HepG2 (cell line): ENCODE results near the gene ADAM8. TPM values are rescaled to one million over a fixed set of nuclear protein-coding genes. Genes with fewer than 3 reads are reported as not detected.

Experiments used
- ATAC-seq: fragments of 200-7000 bp; cut with Tn5 transposase; 3 replicates; pipeline ENCODE4 v1.9.1; 2020; ENCODE audit warnings: mild to moderate bottlenecking, moderate library complexity
- BruUV-seq: library from RNA; stranded (reverse); fragments of 400-500 nt; replicated peaks from 2 replicates; lab custom pipeline; 2021; lab: Mats Ljungman, UMichigan
- CTCF ChIA-PET: fragments of 300-600 bp; formaldehyde crosslinking; extraction: SDS; loops from one replicate; lab custom pipeline; 2021; ENCODE audit warnings: low total read pairs, inconsistent platforms, low intra/inter-chr PET ratio; lab: Yijun Ruan, JAX
- POLR2A ChIA-PET: fragments of 350-600 bp; sonication (Branson Sonifier 250); formaldehyde crosslinking; loops from one replicate; lab custom pipeline; 2020; ENCODE audit warnings: antibody characterized with exemption, inconsistent platforms; lab: Yijun Ruan, JAX
- DNase-seq: peaks from one replicate; pipeline ENCODE4 v3.0.0-alpha.2; 2015; ENCODE audit warnings: low spot score
- FAIRE-seq: peaks from 3 replicates; lab custom pipeline; 2011; peaks lifted over from hg19 to GRCh38; lab: Jason Lieb, UNC
- H2AFZ ChIP-seq: one replicate; pipeline ENCODE4 v1.6.1; 2011; ENCODE audit warnings: low read length, inconsistent platforms
- H3K27ac ChIP-seq: fragments of 300-600 bp; 3 replicates; pipeline ENCODE4 v1.8.0; 2011; ENCODE audit warnings: mixed run types, mild to moderate bottlenecking, mixed read lengths, low read length, inconsistent platforms; ENCODE audit not compliant: insufficient read depth; ENCODE audit errors: extremely low read length
- H3K27me3 ChIP-seq, 2 experiments: fragments of 200-600 bp in 1 of 2; 2 replicates in 1 of 2; 3 replicates in 1 of 2; pipeline versions ENCODE4 v1.6.0 to v1.8.0; 2011; ENCODE audit warnings: low read length in 2 of 2, mild to moderate bottlenecking in 2 of 2, moderate library complexity in 2 of 2, inconsistent platforms in 1 of 2; ENCODE audit not compliant: insufficient read depth in 2 of 2, control insufficient read depth in 1 of 2
- H3K36me3 ChIP-seq, 2 experiments: fragments of 200-600 bp in 1 of 2; replicated peaks in 1 of 2; 2 replicates in 1 of 2; 3 replicates in 1 of 2; pipeline versions ENCODE4 v1.5.1 to v1.8.0; 2011; ENCODE audit warnings: low read length in 2 of 2, inconsistent platforms in 1 of 2; ENCODE audit not compliant: insufficient read depth in 2 of 2, control insufficient read depth in 1 of 2
- H3K4me1 ChIP-seq: 2 replicates; pipeline ENCODE4 v1.5.1; 2012; ENCODE audit warnings: low read length, inconsistent platforms; ENCODE audit not compliant: insufficient read depth
- H3K4me2 ChIP-seq: 2 replicates; pipeline ENCODE4 v1.6.0; 2011; ENCODE audit warnings: low read depth, low read length, inconsistent platforms
- H3K4me3 ChIP-seq, 3 experiments: fragments of 200-600 bp in 1 of 3; sonication (generic), shearing (Covaris generic) in 1 of 3; replicated peaks in 1 of 3; 2 replicates each; pipeline ENCODE4 v1.5.1; 2011 to 2016; ENCODE audit warnings: low read length in 3 of 3, inconsistent platforms in 2 of 3, low read depth in 2 of 3, mild to moderate bottlenecking in 2 of 3, control low read depth in 1 of 3, mixed read lengths in 1 of 3; ENCODE audit not compliant: insufficient read depth in 1 of 3
- H3K79me2 ChIP-seq: one replicate; pipeline ENCODE4 v1.6.1; 2011; ENCODE audit warnings: low read length, inconsistent platforms; ENCODE audit not compliant: insufficient read depth
- H3K9ac ChIP-seq: 2 replicates; pipeline ENCODE4 v1.6.0; 2011; ENCODE audit warnings: mild to moderate bottlenecking, low read depth, low read length, inconsistent platforms; ENCODE audit not compliant: insufficient read depth
- H3K9me3 ChIP-seq: 2 replicates; pipeline ENCODE4 v1.5.1; 2012; ENCODE audit warnings: mild to moderate bottlenecking, low read length
- H4K20me1 ChIP-seq: 2 replicates; pipeline ENCODE4 v1.6.0; 2011; ENCODE audit warnings: inconsistent platforms, mild to moderate bottlenecking, low read length, moderate library complexity; ENCODE audit not compliant: insufficient read depth
- ETV5 ChIP-seq: IDR thresholded peaks from 2 replicates; pipeline ENCODE4 v1.6.1; 2018; ENCODE audit warnings: missing biosample characterization, missing genetic modification reagents, inconsistent platforms, borderline replicate concordance
- NPAS2 ChIP-seq: sonication (generic); formaldehyde crosslinking; IDR thresholded peaks from 2 replicates; pipeline ENCODE4 v1.8.0; 2022; ENCODE audit warnings: mild to moderate bottlenecking, missing genetic modification reagents, borderline replicate concordance
- PBX3 ChIP-seq: sonication (generic); formaldehyde crosslinking; IDR thresholded peaks from 2 replicates; pipeline ENCODE4 v1.8.1; 2023; ENCODE audit warnings: missing genetic modification reagents, inconsistent platforms, borderline replicate concordance
- PCBP1 ChIP-seq: fragments of 200-400 bp; formaldehyde crosslinking; IDR thresholded peaks from 2 replicates; pipeline ENCODE4 v1.6.1; 2017; ENCODE audit warnings: mild to moderate bottlenecking, low read depth, low read length, borderline replicate concordance
- RBM39 ChIP-seq: fragments of 200-400 bp; formaldehyde crosslinking; IDR thresholded peaks from one replicate; pipeline ENCODE4 v1.6.1; 2018; ENCODE audit warnings: antibody characterized with exemption, mild to moderate bottlenecking, low read depth, low read length; ENCODE audit not compliant: poor library complexity, severe bottlenecking
- ZEB1 ChIP-seq: IDR thresholded peaks from 2 replicates; pipeline ENCODE4 v1.6.1; 2012; ENCODE audit warnings: mild to moderate bottlenecking, low read depth, inconsistent platforms; ENCODE audit not compliant: insufficient replicate concordance
- ZFAT ChIP-seq: sonication (generic); formaldehyde crosslinking; conservative IDR thresholded peaks from 2 replicates; pipeline ENCODE4 v1.8.1; 2023; ENCODE audit warnings: missing genetic modification reagents, inconsistent platforms
- ZMAT3 ChIP-seq: sonication (generic); formaldehyde crosslinking; conservative IDR thresholded peaks from 2 replicates; pipeline ENCODE4 v1.7.0; 2021; ENCODE audit warnings: missing genetic modification reagents
- ZMYM4 ChIP-seq: sonication (generic); formaldehyde crosslinking; IDR thresholded peaks from 2 replicates; pipeline ENCODE4 v1.8.1; 2023; ENCODE audit warnings: mild to moderate bottlenecking, missing genetic modification reagents
- ZNF790 ChIP-seq: sonication (generic); formaldehyde crosslinking; IDR thresholded peaks from 2 replicates; pipeline ENCODE4 v1.8.0; 2022; ENCODE audit warnings: missing genetic modification reagents, mild to moderate bottlenecking, borderline replicate concordance
- ZNF878 ChIP-seq: sonication (generic); formaldehyde crosslinking; IDR thresholded peaks from 2 replicates; pipeline ENCODE4 v1.8.1; 2023; ENCODE audit warnings: mild to moderate bottlenecking, missing genetic modification reagents, moderate library complexity
- WGBS: methylation state at CpG from one replicate; pipeline ENCODE4 v1.1.6; 2017; ENCODE audit warnings: low lambda C conversion rate; 5-methylcytosine and 5-hydroxymethylcytosine counted together
- in situ Hi-C: cut with HindIII; loops from 2 replicates; pipeline ENCODE4 v1.10.0; 2017; ENCODE audit warnings: low pct_unique_long_range_greater_than_20kb; ENCODE audit not compliant: extremely low pct_ligation_motif_present
- intact Hi-C: fragments of 100-400 bp; cut with micrococcal nuclease; formaldehyde crosslinking; loops from one replicate; pipeline ENCODE4 v1.10.0; 2022; ENCODE audit not compliant: unreplicated experiment
- polyA plus RNA-seq, 8 experiments: library from polyadenylated mRNA; depleted of rRNA in 3 of 8; stranded (reverse) in 7 of 8; unstranded in 1 of 8; fragments of >200 nt; fragmentation: Illumina TruSeq in 4 of 8; extraction: Trizol in 4 of 8; gene quantifications; 2 replicates each; pipeline versions ENCODE4 v1.2.1 to v1.2.3, GENCODE V29; 2011 to 2016; ENCODE audit warnings: low read depth in 4 of 8, missing spikeins in 1 of 8, mixed read lengths in 1 of 8; ENCODE audit not compliant: insufficient read depth in 1 of 8
- total RNA-seq, 5 experiments: library from RNA; depleted of rRNA; stranded (reverse); fragments of >200 nt; fragmentation: Illumina TruSeq; extraction: Trizol; gene quantifications; 2 replicates each; pipeline ENCODE4 v1.2.3, GENCODE V29; 2016; ENCODE audit warnings: low read depth in 1 of 5
- TF ChIP-seq, protein P1 (sequence below): sonication (generic); formaldehyde crosslinking; IDR thresholded peaks from 2 replicates; pipeline ENCODE4 v1.5.0; 2020; ENCODE audit warnings: mild to moderate bottlenecking, low read depth, missing genetic modification reagents, borderline replicate concordance
- TF ChIP-seq, protein P2 (sequence below): IDR thresholded peaks from 2 replicates; pipeline ENCODE4 v1.6.1; 2016; ENCODE audit warnings: control low read depth
- TF ChIP-seq, protein P3 (sequence below), 2 experiments: sonication (generic) in 1 of 2; formaldehyde crosslinking in 1 of 2; IDR thresholded peaks; 2 replicates each; pipeline versions ENCODE4 v1.5.1 to v1.6.1; 2011 to 2020; ENCODE audit warnings: borderline replicate concordance in 1 of 2, low read depth in 1 of 2, low read length in 1 of 2, mild to moderate bottlenecking in 1 of 2, missing genetic modification reagents in 1 of 2, moderate library complexity in 1 of 2

Gene ADAM8
- total and polyA plus RNA-seq, 2 of the 13 experiments (the other 11 are each of a cell fraction or from before 2014, with no cell fraction given), result 0.24 to 0.93 TPM

GRCh38 chr10:133219782-133220181 lies 56.9 kb downstream of the ADAM8 start:
- no peaks in the 10 kb centered on the region for H3K36me3 ChIP-seq
- peaks cover 11 to 57% of the 10 kb centered on the region in 2 experiments; a peak in 4 of 5 replicates for H3K27me3 ChIP-seq
- intact Hi-C loops, result no loop called here
- no peak overlapping the region for H3K27ac ChIP-seq
- H2AFZ ChIP-seq, result no peak overlapping the region
- in situ Hi-C loops, result no loop called here
- peaks cover 4% of the 10 kb centered on the region; the same call in 1 of the 2 replicates for H4K20me1 ChIP-seq
- no peak for TF ChIP-seq PCBP1
- TF ChIP-seq PBX3 (CRISPR knock-in tag), result no peak
- TF ChIP-seq ZEB1, result no peak
- no peak for TF ChIP-seq ETV5 (CRISPR knock-in tag)
- no peak for TF ChIP-seq ZNF790 (CRISPR knock-in tag)
- no peak for TF ChIP-seq ZMYM4 (CRISPR knock-in tag)
- TF ChIP-seq, protein P1, sequence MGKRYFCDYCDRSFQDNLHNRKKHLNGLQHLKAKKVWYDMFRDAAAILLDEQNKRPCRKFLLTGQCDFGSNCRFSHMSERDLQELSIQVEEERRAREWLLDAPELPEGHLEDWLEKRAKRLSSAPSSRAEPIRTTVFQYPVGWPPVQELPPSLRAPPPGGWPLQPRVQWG, result no peak
- TF ChIP-seq ZMAT3 (CRISPR knock-in tag), result no peak
- TF ChIP-seq RBM39, result no peak
- no peak for TF ChIP-seq NPAS2 (CRISPR knock-in tag)
- TF ChIP-seq, protein P2, sequence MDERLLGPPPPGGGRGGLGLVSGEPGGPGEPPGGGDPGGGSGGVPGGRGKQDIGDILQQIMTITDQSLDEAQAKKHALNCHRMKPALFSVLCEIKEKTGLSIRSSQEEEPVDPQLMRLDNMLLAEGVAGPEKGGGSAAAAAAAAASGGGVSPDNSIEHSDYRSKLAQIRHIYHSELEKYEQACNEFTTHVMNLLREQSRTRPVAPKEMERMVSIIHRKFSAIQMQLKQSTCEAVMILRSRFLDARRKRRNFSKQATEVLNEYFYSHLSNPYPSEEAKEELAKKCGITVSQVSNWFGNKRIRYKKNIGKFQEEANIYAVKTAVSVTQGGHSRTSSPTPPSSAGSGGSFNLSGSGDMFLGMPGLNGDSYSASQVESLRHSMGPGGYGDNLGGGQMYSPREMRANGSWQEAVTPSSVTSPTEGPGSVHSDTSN (CRISPR knock-in tag), result no peak
- TF ChIP-seq, protein P3, sequence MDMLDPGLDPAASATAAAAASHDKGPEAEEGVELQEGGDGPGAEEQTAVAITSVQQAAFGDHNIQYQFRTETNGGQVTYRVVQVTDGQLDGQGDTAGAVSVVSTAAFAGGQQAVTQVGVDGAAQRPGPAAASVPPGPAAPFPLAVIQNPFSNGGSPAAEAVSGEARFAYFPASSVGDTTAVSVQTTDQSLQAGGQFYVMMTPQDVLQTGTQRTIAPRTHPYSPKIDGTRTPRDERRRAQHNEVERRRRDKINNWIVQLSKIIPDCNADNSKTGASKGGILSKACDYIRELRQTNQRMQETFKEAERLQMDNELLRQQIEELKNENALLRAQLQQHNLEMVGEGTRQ (IDR thresholded peaks at IDR 0.05; ENCODE audit: low read depth, low read length), result no peak
- TF ChIP-seq, protein P3 (CRISPR knock-in tag; IDR thresholded peaks at IDR 0.05; ENCODE audit: borderline replicate concordance), result no peak
- no peak for TF ChIP-seq ZNF878 (CRISPR knock-in tag)
- no peak for TF ChIP-seq ZFAT (CRISPR knock-in tag)
- TF ChIP-seq, all 625 proteins: peak for 0
- 34% methylated on average over 14 of the region's 28 CpGs for WGBS
- no peak for FAIRE-seq
- Histone ChIP-seq H3K4me3 (no peak overlapping the region), H3K4me1 (no peaks in the 10 kb centered on the region), H3K9ac (no peak overlapping the region), H3K9me3 (no peaks in the 10 kb centered on the region), H3K4me2 (no peak overlapping the region), H3K79me2 (no peaks in the 10 kb centered on the region)
- BruUV-seq, result no TSS peak
- no peak for DNase-seq
- ChIA-PET CTCF (no interaction called here), POLR2A (no interaction called here)
- no peak for ATAC-seq
